ENCODE measurements around the gene LRP6.
A peak's percentile ranks its signal among the peaks of the same experiment; 100 is the strongest.
"Not testable (repeated sequence)": the region's sequence is repeated elsewhere in the genome, so short reads cannot be mapped to it uniquely, and the experiment has no call there.

The LRP6 gene

GRCh38 chr12:12265571-12266388, 1.1 kb downstream of the LRP6 start:
- DNase-seq (ENCODE audit: low read depth): no peak

GRCh38 chr12:12265035-12265434, 1.8 kb downstream of the LRP6 start:
- DNase-seq (ENCODE audit: low read depth): no peak

- no peak for DNase-seq (ENCODE audit: low read depth)
These were observed 2.9 kb downstream of the LRP6 start for GRCh38 chr12:12263909-12264308.

GRCh38 chr12:12256291-12256757, 10.5 kb downstream of the LRP6 start:
- not testable (repeated sequence) for DNase-seq (ENCODE audit: low read depth)

GRCh38 chr12:12254553-12254952, 12.3 kb downstream of the LRP6 start:
- no peak for DNase-seq (ENCODE audit: low read depth)

- DNase-seq (ENCODE audit: low read depth): no peak
These were observed 17.4 kb downstream of the LRP6 start for GRCh38 chr12:12249216-12250050.

- no peak for DNase-seq (ENCODE audit: low read depth)
These were observed 19.3 kb downstream of the LRP6 start for GRCh38 chr12:12247584-12247983.

GRCh38 chr12:12244341-12244740, 22.5 kb downstream of the LRP6 start:
- DNase-seq (ENCODE audit: low read depth): no peak

GRCh38 chr12:12240662-12241340, 26.0 kb downstream of the LRP6 start:
- DNase-seq (ENCODE audit: low read depth): no peak

GRCh38 chr12:12239127-12239526, 27.7 kb downstream of the LRP6 start:
- DNase-seq (ENCODE audit: low read depth): no peak

- no peak for DNase-seq (ENCODE audit: low read depth)
These were observed 28.2 kb downstream of the LRP6 start for GRCh38 chr12:12238605-12239004.

- no peak for DNase-seq (ENCODE audit: low read depth)
These were observed 29.9 kb downstream of the LRP6 start for GRCh38 chr12:12236896-12237295.

- no peak for DNase-seq (ENCODE audit: low read depth)
These were observed 36.6 kb downstream of the LRP6 start for GRCh38 chr12:12230275-12230674.

GRCh38 chr12:12229556-12230092, 37.2 kb downstream of the LRP6 start:
- DNase-seq (ENCODE audit: low read depth): no peak

GRCh38 chr12:12228402-12228801, 38.4 kb downstream of the LRP6 start:
- no peak for DNase-seq (ENCODE audit: low read depth)

- DNase-seq (ENCODE audit: low read depth): no peak
These were observed 40.7 kb downstream of the LRP6 start for GRCh38 chr12:12226187-12226586.

GRCh38 chr12:12224240-12224940, 42.5 kb downstream of the LRP6 start:
- peak; percentile 12 for DNase-seq (ENCODE audit: low read depth)

GRCh38 chr12:12221560-12221959, 45.3 kb downstream of the LRP6 start:
- no peak for DNase-seq (ENCODE audit: low read depth)

- no peak for DNase-seq (ENCODE audit: low read depth)
These were observed 47.2 kb downstream of the LRP6 start for GRCh38 chr12:12219664-12220063.

- DNase-seq (ENCODE audit: low read depth): no peak
These were observed 49.9 kb downstream of the LRP6 start for GRCh38 chr12:12217018-12217359.

GRCh38 chr12:12216349-12217017, 50.4 kb downstream of the LRP6 start:
- DNase-seq (ENCODE audit: low read depth): no peak
